ENCODE data around the gene CDH26. TPM values are rescaled to one million over a fixed set of nuclear protein-coding genes. Genes with fewer than 3 reads are reported as not detected.

CDH26 gene
- total RNA-seq, 4 donors from 2014 or later: 1.7 to 4.0 (median 3.5) TPM

- no peak for TF ChIP-seq CTCF (IDR thresholded peaks at IDR 0.05; ENCODE audit: low read depth)
These were observed 8.2 kb downstream of the CDH26 start for GRCh38 chr20:59966428-59966827.

DNA sequence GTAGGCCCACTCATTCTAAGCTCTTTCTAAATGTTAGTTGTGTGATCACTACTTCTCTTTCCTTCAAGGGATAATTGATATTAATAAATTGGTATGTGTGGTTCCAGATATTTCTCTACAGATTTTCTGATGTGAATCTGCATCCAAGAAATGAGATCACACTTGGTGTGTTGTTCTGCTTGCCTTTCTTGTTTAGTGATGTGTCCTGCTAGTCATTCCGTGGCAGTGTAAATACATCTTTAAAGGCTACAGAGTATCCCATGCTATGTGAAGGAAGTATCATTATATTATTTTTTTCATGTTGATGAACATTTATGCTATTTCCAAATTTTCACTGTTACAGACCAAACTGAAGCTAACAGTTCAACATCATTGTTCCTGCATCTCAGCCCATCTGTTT lies 13.2 kb downstream of the CDH26 start:
- no peak for TF ChIP-seq CTCF (IDR thresholded peaks at IDR 0.05; ENCODE audit: low read depth)

GRCh38 chr20:59972037-59972801 lies 14.0 kb downstream of the CDH26 start:
- no peak for TF ChIP-seq CTCF (IDR thresholded peaks at IDR 0.05; ENCODE audit: low read depth)

- TF ChIP-seq CTCF (IDR thresholded peaks at IDR 0.05; ENCODE audit: low read depth): no peak
These were observed 18.0 kb downstream of the CDH26 start for GRCh38 chr20:59976156-59976782.

DNA sequence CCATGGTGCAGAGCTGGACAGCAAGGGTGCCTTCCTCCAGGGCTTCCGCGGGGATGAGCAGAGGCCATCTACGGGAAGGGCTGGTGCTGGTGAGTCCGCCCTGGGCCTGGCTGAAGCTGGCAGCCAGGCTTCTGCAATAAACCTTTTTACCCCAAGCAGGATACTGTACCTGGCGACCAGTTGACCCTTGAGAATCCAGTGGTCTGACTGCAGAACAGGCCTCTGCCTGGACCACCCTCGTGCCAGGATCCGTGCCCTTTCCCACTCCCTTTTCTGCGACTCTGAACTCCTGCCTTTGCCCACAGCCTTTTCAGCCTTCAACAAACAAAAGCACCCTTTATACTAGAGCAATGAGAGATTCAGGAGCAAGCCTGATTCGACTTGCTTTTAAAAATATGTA lies 18.9 kb downstream of the CDH26 start:
- TF ChIP-seq CTCF (IDR thresholded peaks at IDR 0.05; ENCODE audit: low read depth): no peak

- TF ChIP-seq CTCF (IDR thresholded peaks at IDR 0.05; ENCODE audit: low read depth): no peak
These were observed 24.9 kb downstream of the CDH26 start for GRCh38 chr20:59983076-59983475.

DNA sequence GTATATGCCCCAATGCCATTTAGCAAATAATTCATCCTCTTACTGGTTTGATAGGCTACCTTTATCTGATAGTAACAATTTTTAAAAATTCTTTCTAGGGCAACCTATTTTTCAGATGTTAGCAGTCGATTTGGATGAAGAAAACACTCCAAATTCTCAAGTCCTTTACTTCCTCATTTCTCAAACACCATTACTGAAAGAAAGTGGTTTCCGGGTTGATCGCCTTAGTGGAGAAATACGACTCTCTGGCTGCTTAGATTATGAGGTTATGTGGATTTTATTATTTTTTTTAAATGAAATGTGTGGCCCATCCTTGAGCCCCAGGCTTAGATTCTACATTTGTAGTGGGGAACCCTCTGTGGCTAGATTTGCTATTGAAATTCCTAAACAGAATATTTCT lies 26.3 kb downstream of the CDH26 start:
- TF ChIP-seq CTCF (IDR thresholded peaks at IDR 0.05; ENCODE audit: low read depth): no peak

Data from subcutaneous adipose tissue (tissue), 4 donors.